IMR-90 (cell line): Measurements from ENCODE around the gene PRKCB. TPM values are rescaled to one million over a fixed set of nuclear protein-coding genes. Genes with fewer than 3 reads are reported as not detected.

Experiments
- ATAC-seq: fragments of 200-7000 bp; cut with Tn5 transposase; 2 replicates; pipeline ENCODE4 v1.9.1; 2020; ENCODE audit warnings: low read depth, mild to moderate bottlenecking, moderate library complexity
- BruUV-seq: library from RNA; stranded (reverse); fragments of 400-500 nt; replicated peaks from 2 replicates; lab custom pipeline; 2021; lab: Mats Ljungman, UMichigan
- CTCF ChIA-PET: fragments of 300-600 bp; formaldehyde crosslinking; extraction: SDS; loops from one replicate; lab custom pipeline; 2021; ENCODE audit warnings: antibody characterized with exemption; lab: Yijun Ruan, JAX
- POLR2A ChIA-PET: fragments of 300-600 bp; sonication (Branson Sonifier 250); formaldehyde crosslinking; loops from one replicate; lab custom pipeline; 2022; ENCODE audit warnings: antibody characterized with exemption; ENCODE audit not compliant: unreplicated experiment; lab: Charles Lee
- DNase-seq: peaks from one replicate; pipeline ENCODE4 v3.0.0; 2013
- H2AFZ ChIP-seq: replicated peaks from 2 replicates; pipeline ENCODE3; 2013; ENCODE audit warnings: low read length, mild to moderate bottlenecking; ENCODE audit not compliant: poor library complexity
- H2AK5ac ChIP-seq: 2 replicates; pipeline ENCODE4 v1.6.1; 2013; ENCODE audit warnings: low read depth, low read length, inconsistent platforms
- H2AK9ac ChIP-seq: replicated peaks from 2 replicates; pipeline ENCODE3; 2013; ENCODE audit warnings: mild to moderate bottlenecking, low read depth, low read length, moderate library complexity; ENCODE audit not compliant: poor library complexity
- H2BK120ac ChIP-seq: 2 replicates; pipeline ENCODE4 v1.6.1; 2013; ENCODE audit warnings: low read depth, low read length, inconsistent platforms
- H2BK15ac ChIP-seq: 3 replicates; pipeline ENCODE4 v1.6.1; 2013; ENCODE audit warnings: low read depth, low read length, inconsistent platforms
- H2BK20ac ChIP-seq: 2 replicates; pipeline ENCODE4 v1.6.1; 2013; ENCODE audit warnings: low read depth, mild to moderate bottlenecking, inconsistent platforms, low read length, moderate library complexity
- H2BK5ac ChIP-seq: 2 replicates; pipeline ENCODE4 v1.6.1; 2013; ENCODE audit warnings: mild to moderate bottlenecking, low read depth, low read length, inconsistent platforms; ENCODE audit not compliant: poor library complexity, severe bottlenecking
- H3K14ac ChIP-seq: replicated peaks from 2 replicates; pipeline ENCODE4 v1.6.1; 2013; ENCODE audit warnings: low read depth, low read length, inconsistent platforms
- H3K18ac ChIP-seq: 2 replicates; pipeline ENCODE4 v1.6.1; 2013; ENCODE audit warnings: low read depth, low read length, control low read depth
- H3K23ac ChIP-seq: 2 replicates; pipeline ENCODE4 v1.6.1; 2013; ENCODE audit warnings: low read depth, low read length, inconsistent platforms
- H3K27ac ChIP-seq: 2 replicates; pipeline ENCODE4 v1.5.1; 2013; ENCODE audit warnings: mild to moderate bottlenecking, control low read depth, low read length; ENCODE audit not compliant: insufficient read depth
- H3K27me3 ChIP-seq: 2 replicates; pipeline ENCODE4 v1.6.1; 2013; ENCODE audit warnings: low read length; ENCODE audit not compliant: control insufficient read depth, insufficient read depth
- H3K36me3 ChIP-seq: 2 replicates; pipeline ENCODE4 v1.6.1; 2013; ENCODE audit warnings: low read length, mixed read lengths; ENCODE audit not compliant: control insufficient read depth, insufficient read depth
- H3K4ac ChIP-seq: 2 replicates; pipeline ENCODE4 v1.6.1; 2013; ENCODE audit warnings: low read depth, low read length, inconsistent platforms
- H3K4me1 ChIP-seq: 2 replicates; pipeline ENCODE4 v1.6.1; 2013; ENCODE audit warnings: low read length, mixed read lengths; ENCODE audit not compliant: control insufficient read depth, insufficient read depth
- H3K4me2 ChIP-seq: 2 replicates; pipeline ENCODE4 v1.6.1; 2013; ENCODE audit warnings: low read depth, mild to moderate bottlenecking, control low read depth, low read length, moderate library complexity
- H3K4me3 ChIP-seq: 2 replicates; pipeline ENCODE4 v1.5.1; 2013; ENCODE audit warnings: low read depth, mild to moderate bottlenecking, control low read depth, low read length, moderate library complexity; ENCODE audit not compliant: insufficient read depth
- H3K56ac ChIP-seq: 2 replicates; pipeline ENCODE4 v1.6.1; 2013; ENCODE audit warnings: low read length, inconsistent platforms; ENCODE audit not compliant: insufficient read depth; ENCODE audit errors: extremely low read depth
- H3K79me1 ChIP-seq, 2 experiments: 2 replicates each; pipeline ENCODE4 v1.6.1; 2013; ENCODE audit warnings: low read length in 2 of 2, inconsistent platforms in 1 of 2, low read depth in 1 of 2
- H3K9ac ChIP-seq: 2 replicates; pipeline ENCODE4 v1.6.1; 2013; ENCODE audit warnings: low read depth, low read length, control low read depth
- H3K9me1 ChIP-seq: 2 replicates; pipeline ENCODE4 v1.6.1; 2013; ENCODE audit warnings: low read length, inconsistent platforms; ENCODE audit not compliant: insufficient read depth
- H3K9me3 ChIP-seq: 2 replicates; pipeline ENCODE4 v1.6.1; 2013; ENCODE audit warnings: low read length; ENCODE audit not compliant: control insufficient read depth, insufficient read depth
- H4K20me1 ChIP-seq: 2 replicates; pipeline ENCODE4 v1.6.1; 2013; ENCODE audit warnings: low read length, inconsistent platforms; ENCODE audit not compliant: insufficient read depth
- H4K5ac ChIP-seq: 2 replicates; pipeline ENCODE4 v1.6.1; 2013; ENCODE audit warnings: mild to moderate bottlenecking, low read depth, low read length, control low read depth
- H4K8ac ChIP-seq, 2 experiments: 2 replicates each; pipeline ENCODE4 v1.6.1; 2013; ENCODE audit warnings: low read depth in 2 of 2, low read length in 2 of 2, control low read depth in 1 of 2, inconsistent platforms in 1 of 2
- H4K91ac ChIP-seq: 2 replicates; pipeline ENCODE4 v1.6.1; 2013; ENCODE audit warnings: low read depth, low read length, inconsistent platforms; ENCODE audit not compliant: insufficient read depth
- BHLHE40 ChIP-seq: fragments of 150-350 bp; IDR thresholded peaks from 2 replicates; pipeline ENCODE4 v1.6.1; 2016; ENCODE audit warnings: mild to moderate bottlenecking, low read depth, low read length
- CEBPB ChIP-seq: IDR thresholded peaks from 2 replicates; pipeline ENCODE4 v1.6.1; 2012; ENCODE audit warnings: low read depth, low read length, improper control_type of control experiment
- CHD1 ChIP-seq: IDR thresholded peaks from 2 replicates; pipeline ENCODE4 v1.6.1; 2012; ENCODE audit warnings: low read depth, low read length, improper control_type of control experiment
- CTCF ChIP-seq: conservative IDR thresholded peaks from 2 replicates; pipeline ENCODE4 v1.5.1; 2012; ENCODE audit warnings: mild to moderate bottlenecking, low read depth, low read length, improper control_type of control experiment
- FOS ChIP-seq: fragments of 150-350 bp; IDR thresholded peaks from 2 replicates; pipeline ENCODE4 v1.6.1; 2016; ENCODE audit warnings: low read depth, low read length
- MAZ ChIP-seq: IDR thresholded peaks from 2 replicates; pipeline ENCODE4 v1.6.1; 2012; ENCODE audit warnings: low read depth, mild to moderate bottlenecking, low read length, improper control_type of control experiment, moderate library complexity, borderline replicate concordance
- MXI1 ChIP-seq: IDR thresholded peaks from 2 replicates; pipeline ENCODE4 v1.6.1; 2012; ENCODE audit warnings: low read depth, mild to moderate bottlenecking, low read length, moderate library complexity, borderline replicate concordance
- POLR2A ChIP-seq: IDR thresholded peaks from 2 replicates; pipeline ENCODE4 v1.6.1; 2012; ENCODE audit warnings: mild to moderate bottlenecking, low read depth, low read length
- RAD21 ChIP-seq: IDR thresholded peaks from 2 replicates; pipeline ENCODE4 v1.6.1; 2012; ENCODE audit warnings: low read length, improper control_type of control experiment
- RCOR1 ChIP-seq: IDR thresholded peaks from 2 replicates; pipeline ENCODE4 v1.6.1; 2012; ENCODE audit warnings: mild to moderate bottlenecking, low read length, improper control_type of control experiment; ENCODE audit not compliant: insufficient replicate concordance
- RFX5 ChIP-seq: IDR thresholded peaks from 2 replicates; pipeline ENCODE4 v1.8.0; 2012; ENCODE audit warnings: low read depth, mild to moderate bottlenecking, low read length, moderate library complexity
- SMC3 ChIP-seq: fragments of 150-350 bp; IDR thresholded peaks from 2 replicates; pipeline ENCODE4 v1.6.1; 2016; ENCODE audit warnings: low read depth, mild to moderate bottlenecking, antibody characterized with exemption, low read length, moderate library complexity
- USF2 ChIP-seq: fragments of 150-350 bp; IDR thresholded peaks from 2 replicates; pipeline ENCODE4 v1.6.1; 2017; ENCODE audit warnings: mild to moderate bottlenecking, antibody characterized with exemption, low read length, low read depth
- WGBS, 2 experiments: methylation state at CpG; one replicate each; pipeline versions ENCODE4 v1.1.5 to v1.1.7; 2013; ENCODE audit warnings: missing lambda C conversion rate in 2 of 2; ENCODE audit not compliant: insufficient read length in 1 of 2; ENCODE audit errors: extremely low coverage in 2 of 2; 5-methylcytosine and 5-hydroxymethylcytosine counted together
- dilution Hi-C: fragments of 300-500 bp; cut with HindIII; formaldehyde crosslinking; loops from one replicate; pipeline ENCODE4 v1.14.3; 2018; ENCODE audit warnings: low sequenced_read_pairs; ENCODE audit not compliant: unreplicated experiment
- in situ Hi-C: fragments of 300-500 bp; cut with MboI; formaldehyde crosslinking; loops from 3 replicates; pipeline ENCODE4 v1.14.3; 2019; ENCODE audit warnings: low sequenced_read_pairs, inconsistent platforms, mixed read lengths
- intact Hi-C: fragments of 100-400 bp; cut with micrococcal nuclease; formaldehyde crosslinking; loops from 2 replicates; pipeline ENCODE4 v1.10.0; 2022
- polyA plus RNA-seq, 3 experiments: library from polyadenylated mRNA; depleted of rRNA; stranded (reverse); fragments of >200 nt; gene quantifications; 2 replicates each; pipeline ENCODE4 v1.2.3, GENCODE V29; 2012; ENCODE audit warnings: low replicate concordance in 1 of 3
- total RNA-seq: library from RNA; depleted of rRNA; stranded (reverse); fragments of >200 nt; gene quantifications from 2 replicates; pipeline ENCODE4 v1.2.3, GENCODE V29; 2012

The PRKCB gene
- total and polyA plus RNA-seq, 2 of the 4 experiments (the other 2 are of a cell fraction): under 0.01 TPM; not detected in 1

- dilution Hi-C loops: no loop called here
- H3K27ac ChIP-seq: no peak overlapping the region
- H3K14ac ChIP-seq: no peak overlapping the region
- ChIA-PET CTCF (no interaction called here), POLR2A (no interaction called here)
- no peak overlapping the region for H4K91ac ChIP-seq
- H3K9ac ChIP-seq: no peak overlapping the region
- WGBS, 2 experiments: no CpG with 5 or more reads among the region's 2 CpGs
- H2BK15ac ChIP-seq: no peak overlapping the region
- H2AK5ac ChIP-seq: no peak overlapping the region
- no peaks in the 10 kb centered on the region for H3K4me1 ChIP-seq
- no peak for ATAC-seq
- H4K5ac ChIP-seq: no peak overlapping the region
- in situ Hi-C loops: loop anchor here (5.0 kb wide), 1 partner anchor 463 kb away; no protein-coding TSS in a partner anchor
- no peak overlapping the region for H3K23ac ChIP-seq
- no peak overlapping the region for H2AFZ ChIP-seq
- no peak overlapping the region for H2BK120ac ChIP-seq
- no peak overlapping the region for H2BK5ac ChIP-seq
- H2BK20ac ChIP-seq: no peak overlapping the region
- H3K27me3 ChIP-seq: no peaks in the 10 kb centered on the region
- no peak overlapping the region for H3K4ac ChIP-seq
- H4K20me1 ChIP-seq: no peaks in the 10 kb centered on the region
- H3K9me3 ChIP-seq: no peaks in the 10 kb centered on the region
- no peaks in the 10 kb centered on the region for H3K9me1 ChIP-seq
- no peaks in the 10 kb centered on the region for H3K79me1 ChIP-seq
- H3K4me3 ChIP-seq: no peak overlapping the region
- no peaks in the 10 kb centered on the region for H3K36me3 ChIP-seq
- H3K56ac ChIP-seq: no peak overlapping the region
- no peak overlapping the region for H4K8ac ChIP-seq
- no peak overlapping the region for H3K4me2 ChIP-seq
- H2AK9ac ChIP-seq: no peak overlapping the region
- H3K18ac ChIP-seq: no peak overlapping the region
- intact Hi-C loops: no loop called here
- BruUV-seq: no TSS peak
- TF ChIP-seq USF2 (no peak), SMC3 (no peak), RFX5 (no peak), CEBPB (no peak), RCOR1 (no peak), MAZ (no peak), POLR2A (no peak), BHLHE40 (no peak), MXI1 (no peak), CHD1 (no peak), CTCF (no peak), FOS (no peak), RAD21 (no peak)
- DNase-seq: no peak
Observed at GRCh38 chr16:24044467-24044866, 208.7 kb downstream of the PRKCB start.
